ENCODE results near the gene ACBD6. TPM values are rescaled to one million over a fixed set of nuclear protein-coding genes. Genes with fewer than 3 reads are reported as not detected.
A peak's percentile ranks its signal among the peaks of the same experiment; 100 is the strongest.

ACBD6 gene
- total and polyA plus RNA-seq, 9 donors, result 31.0 to 56.0 (median 42.7) TPM

- no peaks in the 10 kb centered on the region for H3K27me3 ChIP-seq
- DNase-seq, result no peak
Observed at GRCh38 chr1:180501865-180502360, 464 bp downstream of the ACBD6 start.

GRCh38 chr1:180500689-180501088, 1.7 kb downstream of the ACBD6 start:
- Histone ChIP-seq H3K4me1 (ENCODE audit: insufficient read depth) (peaks cover 3% of the 10 kb centered on the region), H3K27ac (no peak overlapping the region), H3K9me3 (no peaks in the 10 kb centered on the region), H3K36me3 (no peaks in the 10 kb centered on the region), H3K4me3 (no peak overlapping the region), H3K27me3 (no peaks in the 10 kb centered on the region)
- DNase-seq, result no peak
- intact Hi-C loops (cut with DNase I), result no loop called here
- WGBS, 3 donors, result 65 to 81% (median 71%) methylated on average over 2 of the region's 2 CpGs
- TF ChIP-seq, protein P1, sequence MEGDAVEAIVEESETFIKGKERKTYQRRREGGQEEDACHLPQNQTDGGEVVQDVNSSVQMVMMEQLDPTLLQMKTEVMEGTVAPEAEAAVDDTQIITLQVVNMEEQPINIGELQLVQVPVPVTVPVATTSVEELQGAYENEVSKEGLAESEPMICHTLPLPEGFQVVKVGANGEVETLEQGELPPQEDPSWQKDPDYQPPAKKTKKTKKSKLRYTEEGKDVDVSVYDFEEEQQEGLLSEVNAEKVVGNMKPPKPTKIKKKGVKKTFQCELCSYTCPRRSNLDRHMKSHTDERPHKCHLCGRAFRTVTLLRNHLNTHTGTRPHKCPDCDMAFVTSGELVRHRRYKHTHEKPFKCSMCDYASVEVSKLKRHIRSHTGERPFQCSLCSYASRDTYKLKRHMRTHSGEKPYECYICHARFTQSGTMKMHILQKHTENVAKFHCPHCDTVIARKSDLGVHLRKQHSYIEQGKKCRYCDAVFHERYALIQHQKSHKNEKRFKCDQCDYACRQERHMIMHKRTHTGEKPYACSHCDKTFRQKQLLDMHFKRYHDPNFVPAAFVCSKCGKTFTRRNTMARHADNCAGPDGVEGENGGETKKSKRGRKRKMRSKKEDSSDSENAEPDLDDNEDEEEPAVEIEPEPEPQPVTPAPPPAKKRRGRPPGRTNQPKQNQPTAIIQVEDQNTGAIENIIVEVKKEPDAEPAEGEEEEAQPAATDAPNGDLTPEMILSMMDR (IDR thresholded peaks at IDR 0.05), result no peak
- TF ChIP-seq EP300 (IDR thresholded peaks at IDR 0.05) (no peak), POLR2A (IDR thresholded peaks at IDR 0.05) (no peak)

More at GRCh38 chr1:180501865-180502360, 464 bp downstream of the ACBD6 start:
- Histone ChIP-seq H3K9me3 (no peaks in the 10 kb centered on the region), H3K4me3 (peak overlapping the region; percentile 75), H3K36me3 (no peaks in the 10 kb centered on the region), H3K4me1 (ENCODE audit: insufficient read depth) (peaks cover 3% of the 10 kb centered on the region), H3K27ac (peak overlapping the region; percentile 85 to 92)
- TF ChIP-seq POLR2A (IDR thresholded peaks at IDR 0.05) (no peak), EP300 (IDR thresholded peaks at IDR 0.05) (no peak)
- TF ChIP-seq, protein P1 (IDR thresholded peaks at IDR 0.05), result no peak
- 0 to 1% (median 1%) methylated on average over 15 to 18 of the region's 18 CpGs for WGBS, 3 donors
- intact Hi-C loops (cut with DNase I), result no loop called here

GRCh38 chr1:180498594-180498993, 3.8 kb downstream of the ACBD6 start:
- Histone ChIP-seq H3K4me3 (no peak overlapping the region), H3K9me3 (no peaks in the 10 kb centered on the region), H3K4me1 (ENCODE audit: insufficient read depth) (peaks cover 3% of the 10 kb centered on the region), H3K27ac (no peak overlapping the region), H3K36me3 (no peaks in the 10 kb centered on the region), H3K27me3 (no peaks in the 10 kb centered on the region)
- intact Hi-C loops (cut with DNase I), result no loop called here
- no peak for DNase-seq
- TF ChIP-seq, protein P1 (IDR thresholded peaks at IDR 0.05), result no peak
- TF ChIP-seq EP300 (IDR thresholded peaks at IDR 0.05), result no peak
- no peak for TF ChIP-seq POLR2A (IDR thresholded peaks at IDR 0.05)
- 92 to 96% (median 95%) methylated on average over 4 of the region's 4 CpGs for WGBS, 3 donors

DNA sequence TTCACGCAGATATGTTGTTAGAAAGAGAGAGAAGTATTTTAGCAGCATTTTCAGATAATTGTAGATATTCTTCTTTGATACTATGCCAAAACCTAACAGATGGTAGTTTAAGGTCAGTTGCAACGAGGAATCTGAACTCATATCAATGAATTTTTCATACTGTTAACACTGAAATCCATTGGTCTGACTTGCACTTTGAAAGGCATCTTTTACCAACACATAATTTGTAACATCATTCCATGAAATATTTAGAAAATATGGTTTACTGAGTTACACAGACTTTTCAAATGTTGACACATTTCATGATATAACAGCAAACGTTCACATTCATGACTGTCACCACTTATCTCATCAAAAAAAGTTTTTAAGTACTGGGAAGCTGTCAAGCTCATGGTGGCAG, 4.6 kb downstream of the ACBD6 start:
- no peaks in the 10 kb centered on the region for H3K9me3 ChIP-seq

More for the DNA sequence above, 4.6 kb downstream of the ACBD6 start:
- no peaks in the 10 kb centered on the region for H3K36me3 ChIP-seq
- TF ChIP-seq EP300 (IDR thresholded peaks at IDR 0.05), result no peak
- TF ChIP-seq, protein P1 (IDR thresholded peaks at IDR 0.05), result no peak
- TF ChIP-seq POLR2A (IDR thresholded peaks at IDR 0.05), result no peak
- no peak for DNase-seq
- no peak overlapping the region for H3K27ac ChIP-seq
- intact Hi-C loops (cut with DNase I), result no loop called here
- H3K4me3 ChIP-seq, result no peak overlapping the region
- 52 to 79% (median 62%) methylated on average over 3 of the region's 3 CpGs for WGBS, 3 donors
- H3K27me3 ChIP-seq, result no peaks in the 10 kb centered on the region
- H3K4me1 ChIP-seq (ENCODE audit: insufficient read depth), result peaks cover 3% of the 10 kb centered on the region
